CD14-positive monocyte (primary cell): ENCODE data around the gene PIAS1. TPM values are rescaled to one million over a fixed set of nuclear protein-coding genes. Genes with fewer than 3 reads are reported as not detected.

Source experiments
- DNase-seq, 3 donors: peaks; one replicate each; pipeline ENCODE4 v3.0.0-alpha.2; 2011 to 2022
- H2AFZ ChIP-seq: 2 replicates; pipeline ENCODE4 v1.6.0; 2012; ENCODE audit warnings: mild to moderate bottlenecking, low read depth, low read length, inconsistent platforms; ENCODE audit not compliant: insufficient read depth, poor library complexity, severe bottlenecking
- H3K27ac ChIP-seq, 2 donors: 1 replicate in 1 of 2; 2 replicates in 1 of 2; pipeline ENCODE4 v1.5.1; 2012 to 2013; ENCODE audit warnings: low read length in 2 of 2, control low read depth in 1 of 2, inconsistent platforms in 1 of 2, low read depth in 1 of 2, mild to moderate bottlenecking in 1 of 2
- H3K27me3 ChIP-seq, 2 donors: one replicate each; pipeline versions ENCODE4 v1.6.0 to v1.6.1; 2011 to 2013; ENCODE audit warnings: low read length in 2 of 2; ENCODE audit not compliant: control insufficient read depth in 2 of 2, insufficient read depth in 2 of 2
- H3K36me3 ChIP-seq, 2 donors: replicated peaks in 1 of 2; 1 replicate in 1 of 2; 2 replicates in 1 of 2; pipeline versions ENCODE4 v1.5.1 to v1.6.1; 2012 to 2013; ENCODE audit warnings: low read length in 2 of 2, control low read depth in 1 of 2, inconsistent platforms in 1 of 2, mild to moderate bottlenecking in 1 of 2; ENCODE audit not compliant: insufficient read depth in 2 of 2, control insufficient read depth in 1 of 2
- H3K4me1 ChIP-seq, 2 donors: 1 replicate in 1 of 2; 2 replicates in 1 of 2; pipeline versions ENCODE4 v1.5.1 to v1.6.1; 2012 to 2013; ENCODE audit warnings: low read length in 2 of 2, control low read depth in 1 of 2, inconsistent platforms in 1 of 2, mild to moderate bottlenecking in 1 of 2, moderate library complexity in 1 of 2; ENCODE audit not compliant: insufficient read depth in 2 of 2, control insufficient read depth in 1 of 2
- H3K4me2 ChIP-seq: replicated peaks from 2 replicates; pipeline ENCODE3; 2012; ENCODE audit warnings: low read length, moderate library complexity, mild to moderate bottlenecking; ENCODE audit not compliant: poor library complexity, severe bottlenecking; ENCODE audit errors: extremely low read depth
- H3K4me3 ChIP-seq, 3 experiments: fragments of 200-600 bp in 1 of 3; sonication (generic) in 1 of 3; replicated peaks in 1 of 3; 1 replicate in 2 of 3; 2 replicates in 1 of 3; pipeline ENCODE4 v1.5.1; 2011 to 2013; ENCODE audit warnings: low read length in 3 of 3, mild to moderate bottlenecking in 3 of 3, control low read depth in 2 of 3, low read depth in 2 of 3, inconsistent platforms in 1 of 3, moderate library complexity in 1 of 3
- H3K79me2 ChIP-seq: 2 replicates; pipeline ENCODE4 v1.6.0; 2012; ENCODE audit warnings: mild to moderate bottlenecking, control low read depth, inconsistent platforms, low read length, moderate library complexity; ENCODE audit not compliant: insufficient read depth
- H3K9ac ChIP-seq: 2 replicates; pipeline ENCODE4 v1.6.0; 2017; ENCODE audit warnings: low read length, mild to moderate bottlenecking; ENCODE audit not compliant: insufficient read depth, poor library complexity, severe bottlenecking
- H3K9me3 ChIP-seq, 2 donors: replicated peaks in 1 of 2; 1 replicate in 1 of 2; 2 replicates in 1 of 2; pipeline versions ENCODE4 v1.5.1 to v1.6.1; 2012 to 2013; ENCODE audit warnings: low read length in 2 of 2, control low read depth in 1 of 2; ENCODE audit not compliant: control insufficient read depth in 1 of 2, insufficient read depth in 1 of 2
- H4K20me1 ChIP-seq: 2 replicates; pipeline ENCODE4 v1.6.0; 2012; ENCODE audit warnings: mild to moderate bottlenecking, low read length, control low read depth, moderate library complexity; ENCODE audit not compliant: insufficient read depth
- H3K27ac Mint-ChIP-seq, 7 donors: one replicate each; pipeline ENCODE4 v1.8.0; 2020; ENCODE audit warnings: mild to moderate bottlenecking in 7 of 7, mixed read lengths in 7 of 7, moderate library complexity in 6 of 7, inconsistent platforms in 2 of 7
- H3K27me3 Mint-ChIP-seq, 3 donors: one replicate each; pipeline ENCODE4 v1.8.0; 2021 to 2022; ENCODE audit warnings: low read depth in 3 of 3, mild to moderate bottlenecking in 3 of 3, mixed read lengths in 3 of 3, moderate library complexity in 3 of 3, inconsistent platforms in 1 of 3
- H3K36me3 Mint-ChIP-seq, 2 donors: one replicate each; pipeline ENCODE4 v1.8.0; 2020; ENCODE audit warnings: mixed read lengths in 2 of 2, inconsistent platforms in 1 of 2, mild to moderate bottlenecking in 1 of 2
- H3K4me1 Mint-ChIP-seq: one replicate; pipeline ENCODE4 v1.8.0; 2020; ENCODE audit warnings: mild to moderate bottlenecking, mixed read lengths
- H3K4me3 Mint-ChIP-seq, 2 donors: one replicate each; pipeline ENCODE4 v1.8.0; 2020; ENCODE audit warnings: mild to moderate bottlenecking in 2 of 2, mixed read lengths in 2 of 2, moderate library complexity in 1 of 2
- H3K9me3 Mint-ChIP-seq, 7 donors: one replicate each; pipeline ENCODE4 v1.8.0; 2020 to 2022; ENCODE audit warnings: mixed read lengths in 7 of 7, mild to moderate bottlenecking in 6 of 7, moderate library complexity in 6 of 7, inconsistent platforms in 2 of 7
- CTCF ChIP-seq: fragments of 200-600 bp; IDR thresholded peaks from one replicate; pipeline ENCODE4 v1.8.0; 2022; ENCODE audit warnings: antibody characterized with exemption, mild to moderate bottlenecking
- WGBS: methylation state at CpG from one replicate; pipeline ENCODE4 v1.1.5; 2013; ENCODE audit warnings: missing lambda C conversion rate; ENCODE audit not compliant: insufficient coverage; 5-methylcytosine and 5-hydroxymethylcytosine counted together
- intact Hi-C, 2 donors: fragments of 100-400 bp; cut with micrococcal nuclease; formaldehyde crosslinking; loops; one replicate each; pipeline versions ENCODE4 v1.15.0 to v1.15.1; 2023
- polyA plus RNA-seq, 3 donors: library from polyadenylated mRNA; depleted of rRNA in 1 of 3; unstranded in 2 of 3; stranded (reverse) in 1 of 3; fragments of 300-500 nt in 2 of 3; fragments of >200 nt in 1 of 3; fragmentation: Illumina TruSeq in 2 of 3; gene quantifications; 1 replicate in 2 of 3; 2 replicates in 1 of 3; pipeline ENCODE4 v1.2.3, GENCODE V29; 2012 to 2021

PIAS1 gene
- polyA plus RNA-seq, 3 donors: 47.3 to 109 (median 89.8) TPM

DNA sequence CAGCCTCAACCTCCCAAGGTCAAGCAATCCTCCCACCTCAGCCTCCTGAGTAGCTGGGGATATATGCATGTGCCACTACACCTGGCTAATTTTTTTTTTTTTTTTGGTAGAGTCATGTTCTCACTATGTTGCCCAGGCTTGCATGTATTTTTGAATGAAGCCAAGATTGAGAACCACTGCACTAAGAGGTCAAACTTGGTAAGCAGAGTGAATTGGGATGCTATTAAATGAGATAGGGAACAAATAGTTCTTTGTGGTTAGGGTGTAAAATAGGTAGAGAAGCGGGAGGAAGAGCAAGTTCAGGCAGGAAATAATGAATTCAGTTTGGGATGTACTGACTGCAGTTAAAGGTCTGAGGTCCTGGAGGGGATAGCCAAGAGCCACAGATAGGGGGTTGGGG lies 39.9 kb upstream of the PIAS1 start:
- H3K36me3 Mint-ChIP-seq: no peaks in the 10 kb centered on the region
- peaks cover 22% of the 10 kb centered on the region for H3K4me1 Mint-ChIP-seq
- H3K4me3 Mint-ChIP-seq: no peak overlapping the region
- peaks cover under 1 to 4% (median 3%) of the 10 kb centered on the region in 3 donors for H3K27me3 Mint-ChIP-seq
- WGBS: 90% methylated on average over 1 of the region's 1 CpG
- Histone ChIP-seq H4K20me1 (no peaks in the 10 kb centered on the region), H3K27ac (no peak overlapping the region), H3K4me2 (no peak overlapping the region), H3K79me2 (no peaks in the 10 kb centered on the region), H3K9me3 (no peaks in the 10 kb centered on the region), H3K27me3 (no peaks in the 10 kb centered on the region), H3K36me3 (no peaks in the 10 kb centered on the region), H3K4me3 (no peak overlapping the region), H3K9ac (no peak overlapping the region), H3K4me1 (peaks cover 16 to 26% of the 10 kb centered on the region in 2 donors), H2AFZ (no peak overlapping the region)
- no peak overlapping the region for H3K27ac Mint-ChIP-seq
- no peak for DNase-seq
- intact Hi-C loops: no loop called here
- peaks cover 0 to 6% (median 4%) of the 10 kb centered on the region in 7 donors for H3K9me3 Mint-ChIP-seq
- TF ChIP-seq CTCF: no peak

DNA sequence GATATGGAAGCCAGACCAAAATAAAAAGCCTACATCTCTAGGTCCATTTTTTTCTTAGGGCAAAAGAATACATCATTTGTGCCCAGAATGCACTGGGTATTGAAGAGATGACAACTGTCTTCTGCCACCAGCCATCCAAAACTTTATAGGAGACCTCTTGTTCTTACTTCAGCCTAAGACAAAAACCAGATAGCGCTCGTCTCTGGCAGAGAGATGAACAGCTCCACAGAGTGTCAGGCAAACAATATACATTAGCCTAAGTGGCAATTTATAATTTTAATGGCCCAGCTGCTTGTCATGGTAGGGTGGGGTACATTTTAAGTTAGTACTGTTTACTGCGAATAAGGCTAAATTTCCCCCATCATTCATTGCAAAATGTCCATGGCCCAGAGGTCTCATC lies 38.9 kb upstream of the PIAS1 start:
- no peak overlapping the region for H3K4me3 ChIP-seq
- H3K4me3 Mint-ChIP-seq: no peak overlapping the region
- intact Hi-C loops: no loop called here
- no peak overlapping the region for H3K27ac Mint-ChIP-seq
- WGBS: no CpG with 5 or more reads among the region's 3 CpGs
- no peak overlapping the region for H3K9ac ChIP-seq
- peaks cover 1 to 4% (median 3%) of the 10 kb centered on the region in 3 donors for H3K27me3 Mint-ChIP-seq
- H3K9me3 ChIP-seq: no peaks in the 10 kb centered on the region
- H3K27ac ChIP-seq: no peak overlapping the region
- no peak overlapping the region for H3K4me2 ChIP-seq
- H3K36me3 ChIP-seq: no peaks in the 10 kb centered on the region
- DNase-seq: no peak
- TF ChIP-seq CTCF: no peak
- no peaks in the 10 kb centered on the region for H3K36me3 Mint-ChIP-seq
- H3K4me1 ChIP-seq: peaks cover 7 to 16% of the 10 kb centered on the region in 2 donors
- no peaks in the 10 kb centered on the region for H3K27me3 ChIP-seq
- peaks cover 0 to 4% (median 4%) of the 10 kb centered on the region in 7 donors for H3K9me3 Mint-ChIP-seq
- H3K4me1 Mint-ChIP-seq: peaks cover 12% of the 10 kb centered on the region
- no peak overlapping the region for H2AFZ ChIP-seq
- H4K20me1 ChIP-seq: no peaks in the 10 kb centered on the region
- no peaks in the 10 kb centered on the region for H3K79me2 ChIP-seq
